Epithelial cell of proximal tubule (primary cell): Measurements from ENCODE around the gene ONECUT1. TPM values are rescaled to one million over a fixed set of nuclear protein-coding genes. Genes with fewer than 3 reads are reported as not detected.

Source experiments
- DNase-seq: peaks from one replicate; pipeline ENCODE4 v3.0.0-alpha.2; 2011; ENCODE audit warnings: low read depth
- H3K4me3 ChIP-seq: 2 replicates; pipeline ENCODE4 v1.5.1; 2011; ENCODE audit warnings: low read depth, mild to moderate bottlenecking, low read length
- total RNA-seq: library from RNA; depleted of rRNA; stranded (reverse); fragments of >200 nt; gene quantifications from 2 replicates; pipeline ENCODE4 v1.2.3, GENCODE V29; 2015
- TF ChIP-seq, protein P1 (sequence below): conservative IDR thresholded peaks from 2 replicates; pipeline ENCODE4 v1.5.1; 2012; ENCODE audit warnings: low read depth, mild to moderate bottlenecking, low read length

Gene ONECUT1
- total RNA-seq, 1 donor from 2014 or later: not detected

GRCh38 chr15:52717924-52718323 is 72.2 kb downstream of the ONECUT1 start:
- TF ChIP-seq, protein P1, sequence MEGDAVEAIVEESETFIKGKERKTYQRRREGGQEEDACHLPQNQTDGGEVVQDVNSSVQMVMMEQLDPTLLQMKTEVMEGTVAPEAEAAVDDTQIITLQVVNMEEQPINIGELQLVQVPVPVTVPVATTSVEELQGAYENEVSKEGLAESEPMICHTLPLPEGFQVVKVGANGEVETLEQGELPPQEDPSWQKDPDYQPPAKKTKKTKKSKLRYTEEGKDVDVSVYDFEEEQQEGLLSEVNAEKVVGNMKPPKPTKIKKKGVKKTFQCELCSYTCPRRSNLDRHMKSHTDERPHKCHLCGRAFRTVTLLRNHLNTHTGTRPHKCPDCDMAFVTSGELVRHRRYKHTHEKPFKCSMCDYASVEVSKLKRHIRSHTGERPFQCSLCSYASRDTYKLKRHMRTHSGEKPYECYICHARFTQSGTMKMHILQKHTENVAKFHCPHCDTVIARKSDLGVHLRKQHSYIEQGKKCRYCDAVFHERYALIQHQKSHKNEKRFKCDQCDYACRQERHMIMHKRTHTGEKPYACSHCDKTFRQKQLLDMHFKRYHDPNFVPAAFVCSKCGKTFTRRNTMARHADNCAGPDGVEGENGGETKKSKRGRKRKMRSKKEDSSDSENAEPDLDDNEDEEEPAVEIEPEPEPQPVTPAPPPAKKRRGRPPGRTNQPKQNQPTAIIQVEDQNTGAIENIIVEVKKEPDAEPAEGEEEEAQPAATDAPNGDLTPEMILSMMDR: no peak
- no peak overlapping the region for H3K4me3 ChIP-seq
- DNase-seq: no peak

GRCh38 chr15:52717481-52717880 is 72.7 kb downstream of the ONECUT1 start:
- TF ChIP-seq, protein P1: no peak
- no peak overlapping the region for H3K4me3 ChIP-seq
- no peak for DNase-seq

- TF ChIP-seq, protein P1: no peak
Measured at GRCh38 chr15:52716536-52716935, 73.6 kb downstream of the ONECUT1 start.

DNA sequence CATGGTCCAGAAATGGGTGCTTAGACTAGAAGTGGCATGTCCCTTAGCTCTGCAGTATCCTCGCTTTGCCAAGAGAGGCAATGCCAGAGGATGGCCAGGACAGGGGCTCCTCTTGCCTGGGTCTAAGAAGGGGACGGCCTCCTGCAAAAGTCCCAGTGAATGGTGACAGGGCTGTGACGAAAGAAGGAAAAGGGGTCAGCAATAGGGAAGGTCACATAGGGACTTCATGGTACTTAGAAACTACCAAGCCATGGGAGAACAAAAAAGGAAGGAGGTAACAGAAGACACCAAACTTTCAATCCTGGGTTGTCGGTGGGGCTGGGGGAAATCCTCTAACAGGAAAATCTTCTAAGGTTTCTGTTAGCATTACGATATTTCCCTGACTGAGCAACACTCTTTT is 74.7 kb downstream of the ONECUT1 start:
- TF ChIP-seq, protein P1: no peak
- H3K4me3 ChIP-seq: no peak overlapping the region
- DNase-seq: no peak

More at GRCh38 chr15:52716536-52716935, 73.6 kb downstream of the ONECUT1 start:
- no peak overlapping the region for H3K4me3 ChIP-seq
- DNase-seq: no peak

- H3K4me3 ChIP-seq: no peak overlapping the region
- TF ChIP-seq, protein P1: no peak
- no peak for DNase-seq
Measured at GRCh38 chr15:52714968-52715367, 75.2 kb downstream of the ONECUT1 start.

GRCh38 chr15:52710708-52711389 is 79.3 kb downstream of the ONECUT1 start:
- no peak for DNase-seq
- TF ChIP-seq, protein P1: no peak
- H3K4me3 ChIP-seq: no peak overlapping the region
